Activated CD4-positive, alpha-beta T cell treated with anti-CD3 and anti-CD28 coated beads, Interleukin-2, amount 50 U/mL, for 48 hours (primary cell): ENCODE measurements around the gene BPIFA2.
A peak's percentile ranks its signal among the peaks of the same experiment; 100 is the strongest.

ENCODE experiments used
- DNase-seq, 2 experiments: peaks; one replicate each; pipeline ENCODE4 v3.0.0-alpha.2; 2020

The BPIFA2 gene

GRCh38 chr20:33203444-33203843 lies 35.5 kb downstream of the BPIFA2 start:
- no peak for DNase-seq

GRCh38 chr20:33209789-33210188 lies 41.8 kb downstream of the BPIFA2 start:
- DNase-seq = peak; percentile 43 to 59

DNA sequence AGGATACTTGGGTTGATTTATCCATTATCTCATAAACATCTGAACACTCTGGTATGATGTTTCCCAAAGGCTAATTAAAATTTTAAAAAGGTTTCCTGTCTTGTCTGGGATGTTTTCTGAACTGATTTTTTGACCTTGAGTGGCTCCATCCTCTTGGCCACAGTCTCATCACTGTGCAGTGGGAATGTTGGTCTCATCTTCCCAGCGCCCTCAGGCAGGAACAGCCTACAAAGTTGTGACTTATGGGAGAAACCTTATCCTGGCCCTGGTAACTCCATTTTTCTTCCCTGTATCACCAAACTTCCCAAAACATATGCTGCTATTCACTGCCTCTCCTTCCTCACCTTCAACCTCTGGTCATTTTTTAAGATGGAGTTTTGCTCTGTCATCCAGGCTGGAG lies 42.4 kb downstream of the BPIFA2 start:
- no peak for DNase-seq

- peak; percentile 8 to 37 for DNase-seq
Measured at GRCh38 chr20:33211817-33212424, 44.0 kb downstream of the BPIFA2 start.

DNA sequence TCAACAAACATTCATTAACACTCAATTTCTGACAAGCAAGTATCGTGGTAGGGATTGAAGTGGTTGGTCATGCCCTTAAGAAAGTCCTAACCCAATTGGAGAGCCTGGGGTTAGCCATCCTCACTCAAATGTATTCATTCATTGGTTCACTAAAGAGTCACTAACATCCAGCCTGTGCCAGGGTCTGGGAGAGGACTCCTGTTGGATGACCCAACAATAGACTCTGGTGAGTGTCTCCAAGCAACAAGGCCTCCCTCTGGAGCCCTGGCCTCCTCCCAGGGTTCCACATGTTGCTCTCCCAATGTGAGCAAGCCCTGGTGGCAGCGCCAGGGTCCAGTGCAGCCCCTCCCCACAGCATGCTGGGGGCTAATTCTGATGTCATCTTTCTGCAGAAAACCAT lies 49.1 kb downstream of the BPIFA2 start, which contains the start of gene BPIFA3:
Gene BPIFA3 (plus strand): TSS at position 301 of the 400 bp plus-strand sequence. CDS start 185 bp downstream, outside the sequence.
- DNase-seq = no peak

DNA sequence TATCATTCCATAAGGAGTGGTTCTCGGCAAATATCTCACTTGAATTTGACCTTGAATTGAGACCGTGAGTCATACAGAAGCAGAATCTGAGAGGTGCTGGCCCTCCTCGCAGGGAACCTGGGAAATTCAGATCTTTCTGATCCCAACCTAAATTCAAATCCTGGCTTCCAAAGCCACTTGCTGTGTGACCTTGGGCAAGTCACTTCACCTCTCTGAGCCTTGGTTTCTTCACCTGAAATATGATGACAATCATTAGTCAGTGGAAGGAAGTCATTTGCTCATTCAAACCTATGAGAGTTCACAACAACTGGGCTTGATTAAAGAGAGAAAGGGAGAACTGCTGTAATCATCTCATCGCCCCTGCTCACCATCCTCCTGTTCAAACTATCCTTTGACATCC lies 56.4 kb downstream of the BPIFA2 start:
- no peak for DNase-seq

DNA sequence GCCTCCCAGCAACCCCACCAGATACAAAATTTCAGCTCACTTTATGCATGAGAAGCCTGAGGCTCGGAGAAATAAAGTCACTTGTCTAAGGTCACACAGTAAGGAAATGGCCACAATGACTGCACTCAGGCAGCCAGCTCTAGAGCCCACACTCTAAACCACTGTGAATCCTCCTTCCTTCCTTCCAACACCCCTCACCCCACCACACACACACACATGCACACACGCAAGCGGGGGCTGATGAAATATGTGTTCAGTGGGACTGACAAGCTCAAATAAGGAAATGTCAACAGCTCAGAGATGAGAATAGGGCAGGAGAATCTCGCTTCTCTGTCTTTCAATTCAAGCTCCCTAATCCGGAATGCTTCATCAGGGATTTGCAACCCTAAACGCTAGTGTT lies 61.9 kb downstream of the BPIFA2 start:
- DNase-seq = no peak
